ENCODE results near the gene MTOR. TPM values are rescaled to one million over a fixed set of nuclear protein-coding genes. Genes with fewer than 3 reads are reported as not detected.

MTOR gene
- total and polyA plus RNA-seq, 2 of the 8 experiments (the other 6 are each of a cell fraction or from before 2014, with no cell fraction given) = 44.2 to 76.8 TPM

DNA sequence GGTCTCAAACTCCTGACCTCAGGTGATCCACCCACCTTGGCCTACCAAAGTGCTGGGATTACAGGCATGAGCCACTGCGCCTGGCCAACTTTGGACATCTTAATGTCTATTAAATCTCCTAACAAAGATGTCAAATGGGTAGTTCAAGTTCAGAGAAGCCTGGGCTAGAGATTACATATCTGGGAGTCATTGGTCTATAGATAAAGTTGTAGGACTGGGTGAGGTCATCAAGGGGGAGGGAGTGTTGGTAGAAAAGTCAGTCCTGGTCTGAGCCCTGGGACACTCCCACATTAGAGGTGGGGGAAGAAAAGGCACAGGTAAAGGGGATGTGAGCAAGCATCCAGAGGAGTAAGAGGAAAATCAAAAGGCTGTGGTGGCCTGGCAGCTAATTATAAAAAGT lies 17.3 kb upstream of the MTOR start:
- no peaks in the 10 kb centered on the region for H3K27me3 ChIP-seq (replicated peaks in 1 of 4; ENCODE audit: control insufficient read depth in 3 of 4, extremely low read depth in 1 of 4, insufficient read depth in 3 of 4, low read length in 3 of 4)
- H3K27ac ChIP-seq (ENCODE audit: low read depth, low read length) = no peak overlapping the region
- FAIRE-seq = no peak
- peaks cover 0 to 11% (median 1%) of the 10 kb centered on the region in 4 experiments; a peak in 4 of 8 replicates for H3K36me3 ChIP-seq (ENCODE audit: control insufficient read depth in 2 of 4, insufficient read depth in 4 of 4, low read length in 3 of 4)
- H2BK20ac ChIP-seq (ENCODE audit: low read length) = no peak overlapping the region
- H3K4me3 ChIP-seq (ENCODE audit: extremely low read depth in 1 of 4, insufficient read depth in 2 of 4, low read depth in 3 of 4, low read length in 4 of 4) = no peak overlapping the region
- H3K9me3 ChIP-seq (ENCODE audit: insufficient read depth in 2 of 2, low read depth in 1 of 2, low read length in 1 of 2) = no peaks in the 10 kb centered on the region
- ChIA-PET CTCF (ENCODE audit: partially characterized antibody) (interaction anchor here (1.3 kb wide), 1 partner anchor 366 kb away, joined by 4 read pairs; no protein-coding TSS in a partner anchor), POLR2A (ENCODE audit: partially characterized antibody) (no interaction called here)
- H3K4ac ChIP-seq (replicated peaks; ENCODE audit: insufficient read length, low read depth, low read length) = no peak overlapping the region
- H3K18ac ChIP-seq (ENCODE audit: extremely low read depth, low read length) = no peak overlapping the region
- peaks cover 0 to under 1% (median 0%) of the 10 kb centered on the region in 4 experiments; a peak in 4 of 7 replicates for H3K4me1 ChIP-seq (replicated peaks in 1 of 4; ENCODE audit: control insufficient read depth in 3 of 4, insufficient read depth in 4 of 4, low read length in 3 of 4)
- H3K14ac ChIP-seq (ENCODE audit: insufficient read length) = no peak overlapping the region
- peaks cover 0 to 4% of the 10 kb centered on the region in 2 experiments for H4K20me1 ChIP-seq (replicated peaks in 1 of 2; ENCODE audit: control insufficient read depth in 1 of 2, insufficient read depth in 2 of 2, low read length in 2 of 2)
- no peak overlapping the region for H2BK5ac ChIP-seq (ENCODE audit: low read depth, low read length)
- no peak overlapping the region for H4K8ac ChIP-seq (ENCODE audit: extremely low read depth, insufficient read depth, low read length)
- H2AFZ ChIP-seq (ENCODE audit: low read length) = no peak overlapping the region
- H3K56ac ChIP-seq (replicated peaks; ENCODE audit: insufficient read length, low read depth, low read length) = no peak overlapping the region
- H2BK120ac ChIP-seq (replicated peaks; ENCODE audit: low read depth, low read length) = no peak overlapping the region
- H3K79me2 ChIP-seq (ENCODE audit: control insufficient read depth in 1 of 2, insufficient read depth in 2 of 2, low read length in 2 of 2) = peaks cover 6 to 50% of the 10 kb centered on the region in 2 experiments; a peak in 3 of 4 replicates
- H3K23me2 ChIP-seq (ENCODE audit: low read depth, low read length) = no peaks in the 10 kb centered on the region; the same call in 1 of the 2 replicates
- no peak overlapping the region for H3K4me2 ChIP-seq (ENCODE audit: insufficient read depth in 1 of 2, low read depth in 2 of 2, low read length in 2 of 2)
- H2BK12ac ChIP-seq (ENCODE audit: low read depth, low read length) = no peak overlapping the region
- no peak overlapping the region for H4K91ac ChIP-seq (replicated peaks; ENCODE audit: insufficient read length, low read length)
- H2BK15ac ChIP-seq (ENCODE audit: low read length) = no peak overlapping the region
- no peak for DNase-seq (ENCODE audit: low read depth in 1 of 2, low spot score in 2 of 2)
- WGBS, 2 experiments (ENCODE audit: extremely low coverage in 1 of 2, insufficient coverage in 1 of 2, insufficient read length in 1 of 2, insufficient replicate concordance in 2 of 2, low coverage in 1 of 2, low lambda C conversion rate in 2 of 2, missing lambda C conversion rate in 1 of 2) = 73% methylated on average over 1 of the region's 1 CpG; no CpG with 5 or more reads in 1 of the 2 experiments
- H3K79me1 ChIP-seq (ENCODE audit: low read depth, low read length) = peaks cover 18% of the 10 kb centered on the region; the same call in 1 of the 2 replicates
- no peak overlapping the region for H2AK5ac ChIP-seq (ENCODE audit: low read depth, low read length)
- H4K5ac ChIP-seq (ENCODE audit: insufficient read length, low read depth, low read length) = no peak overlapping the region
- H3K9ac ChIP-seq (replicated peaks in 1 of 4; ENCODE audit: extremely low read depth in 1 of 4, low read depth in 3 of 4, low read length in 3 of 4) = no peak overlapping the region
- no peak overlapping the region for H3K23ac ChIP-seq (ENCODE audit: insufficient read length)
- no peak for TF ChIP-seq GTF2F1 (IDR thresholded peaks at IDR 0.05; ENCODE audit: borderline replicate concordance, low read depth, low read length)

All from H1 (cell line).